Kasumi-1 (cell line): ENCODE data around the gene RNF111.

Experiments used
- DNase-seq, 2 experiments: peaks; one replicate each; lab custom pipeline; 2025; lab: John Stamatoyannopoulos, UW

Gene RNF111

GRCh38 chr15:58987491-58988005 lies at the start of gene RNF111:
Gene RNF111, plus strand, starts transcription at chr15:58987663. Its CDS starts 43,160 bp downstream, at chr15:59030823.
- DNase-seq, result peak; percentile 96 to 97

GRCh38 chr15:58947179-58947578 lies 40.3 kb upstream of the RNF111 start:
- peak; percentile 8 to 11 for DNase-seq

GRCh38 chr15:58951388-58952007 lies 36.0 kb upstream of the RNF111 start:
- DNase-seq, result no peak

- no peak for DNase-seq
Observed at GRCh38 chr15:58952751-58953150, 34.7 kb upstream of the RNF111 start.

GRCh38 chr15:58957101-58957973 lies 30.1 kb upstream of the RNF111 start:
- peak; percentile 81 to 92 for DNase-seq

GRCh38 chr15:58958811-58959210 lies 28.7 kb upstream of the RNF111 start:
- no peak for DNase-seq

GRCh38 chr15:58962136-58962535 lies 25.3 kb upstream of the RNF111 start:
- DNase-seq, result no peak

- DNase-seq, result no peak
Observed at GRCh38 chr15:58962662-58963565, 24.5 kb upstream of the RNF111 start.

- no peak for DNase-seq
Observed at GRCh38 chr15:58966698-58967097, 20.8 kb upstream of the RNF111 start.

GRCh38 chr15:58967479-58967878 lies 20.0 kb upstream of the RNF111 start:
- DNase-seq, result no peak

- no peak for DNase-seq
Observed at GRCh38 chr15:58977887-58978286, 9.6 kb upstream of the RNF111 start.

- DNase-seq, result peak; percentile 70 to 71
Observed at GRCh38 chr15:58980351-58980939, 7.0 kb upstream of the RNF111 start.

- DNase-seq, result peak in 1 of 2 experiments; percentile 5
Observed at GRCh38 chr15:58981808-58982475, 5.5 kb upstream of the RNF111 start.

- DNase-seq, result no peak
Observed at GRCh38 chr15:58983261-58983660, 4.2 kb upstream of the RNF111 start.

- DNase-seq, result no peak
Observed at GRCh38 chr15:58985443-58985842, 2.0 kb upstream of the RNF111 start.

GRCh38 chr15:58987036-58987435 lies 427 bp upstream of the RNF111 start:
- peak in 1 of 2 experiments; percentile 32 for DNase-seq

- peak; percentile 53 to 76 for DNase-seq
Observed at GRCh38 chr15:58988006-58988785, 733 bp downstream of the RNF111 start.

- no peak for DNase-seq
Observed at GRCh38 chr15:58992181-58992580, 4.7 kb downstream of the RNF111 start.

GRCh38 chr15:58994906-58995453 lies 7.5 kb downstream of the RNF111 start:
- no peak for DNase-seq

- peak in 1 of 2 experiments; percentile 3 for DNase-seq
Observed at GRCh38 chr15:58999694-59000093, 12.2 kb downstream of the RNF111 start.
